ENCODE measurements around the gene YWHAG. TPM values are rescaled to one million over a fixed set of nuclear protein-coding genes. Genes with fewer than 3 reads are reported as not detected.

Gene YWHAG
- total RNA-seq, 1 experiment from 2014 or later, result 178 TPM

GRCh38 chr7:76300166-76300731 is 58.5 kb downstream of the YWHAG start:
- H3K9me3 Mint-ChIP-seq (ENCODE audit: unreplicated experiment), result no peaks in the 10 kb centered on the region
- ChIA-PET CTCF (interaction anchor here (0.6 to 1.5 kb wide), 3 partner anchors 9 to 36 kb away, joined by 3 to 6 read pairs (median 4); no protein-coding TSS in a partner anchor), POLR2A (interaction anchor here (0.6 to 1.0 kb wide), 3 partner anchors 9 to 14 kb away, joined by 3 to 5 read pairs (median 3); no protein-coding TSS in a partner anchor)
- no peak overlapping the region for H3K4me3 Mint-ChIP-seq (ENCODE audit: unreplicated experiment)
- no peaks in the 10 kb centered on the region for H3K27me3 Mint-ChIP-seq (ENCODE audit: insufficient read depth, unreplicated experiment)
- BruUV-seq (replicated peaks), result no TSS peak
- H3K4me1 Mint-ChIP-seq (ENCODE audit: insufficient read depth, unreplicated experiment), result peaks cover 35% of the 10 kb centered on the region
- intact Hi-C loops (cut with micrococcal nuclease), result no loop called here
- peaks cover 28% of the 10 kb centered on the region for H3K36me3 Mint-ChIP-seq (ENCODE audit: insufficient read depth, unreplicated experiment)
- peak; percentile 95 for DNase-seq (ENCODE audit: unreplicated experiment)
- peak overlapping the region; percentile 63 for H3K27ac Mint-ChIP-seq (ENCODE audit: low read depth, unreplicated experiment)
- TF ChIP-seq CTCF (IDR thresholded peaks at IDR 0.05; ENCODE audit: unreplicated experiment), result no peak

- Mint-ChIP-seq H3K27me3 (ENCODE audit: insufficient read depth, unreplicated experiment) (no peaks in the 10 kb centered on the region), H3K4me1 (ENCODE audit: insufficient read depth, unreplicated experiment) (peaks cover 46% of the 10 kb centered on the region), H3K27ac (ENCODE audit: low read depth, unreplicated experiment) (peak overlapping the region; percentile 87), H3K36me3 (ENCODE audit: insufficient read depth, unreplicated experiment) (peaks cover 5% of the 10 kb centered on the region), H3K9me3 (ENCODE audit: unreplicated experiment) (no peaks in the 10 kb centered on the region), H3K4me3 (ENCODE audit: unreplicated experiment) (peak overlapping the region; percentile 53)
- DNase-seq (ENCODE audit: unreplicated experiment), result peak; percentile 98
- no peak for TF ChIP-seq CTCF (IDR thresholded peaks at IDR 0.05; ENCODE audit: unreplicated experiment)
- intact Hi-C loops (cut with micrococcal nuclease), result no loop called here
- ChIA-PET POLR2A (interaction anchor here (0.5 to 8.8 kb wide), 12 partner anchors 11 to 382 kb away, joined by 3 to 283 read pairs (median 4); partner anchors contain the start of genes HSPB1, MDH2, POR and STYXL1), CTCF (interaction anchor here (0.6 to 8.6 kb wide), 8 partner anchors 9 to 380 kb away, joined by 3 to 232 read pairs (median 4); no protein-coding TSS in a partner anchor)
- no TSS peak for BruUV-seq (replicated peaks)
Measured at GRCh38 chr7:76296743-76297740, 61.7 kb downstream of the YWHAG start.

- Mint-ChIP-seq H3K27ac (ENCODE audit: low read depth, unreplicated experiment) (peak overlapping the region; percentile 95), H3K27me3 (ENCODE audit: insufficient read depth, unreplicated experiment) (no peaks in the 10 kb centered on the region), H3K4me3 (ENCODE audit: unreplicated experiment) (peak overlapping the region; percentile 78), H3K4me1 (ENCODE audit: insufficient read depth, unreplicated experiment) (peaks cover 50% of the 10 kb centered on the region), H3K36me3 (ENCODE audit: insufficient read depth, unreplicated experiment) (peaks cover 5% of the 10 kb centered on the region), H3K9me3 (ENCODE audit: unreplicated experiment) (no peaks in the 10 kb centered on the region)
- intact Hi-C loops (cut with micrococcal nuclease), result loop anchor here (1.0 kb wide), 1 partner anchor 12 kb away; no protein-coding TSS in a partner anchor
- no peak for TF ChIP-seq CTCF (IDR thresholded peaks at IDR 0.05; ENCODE audit: unreplicated experiment)
- CTCF ChIA-PET, result interaction anchor here (0.6 to 8.6 kb wide), 5 partner anchors 10 to 116 kb away, joined by 3 to 232 read pairs (median 6); no protein-coding TSS in a partner anchor
- BruUV-seq (replicated peaks), result TSS peak; percentile 72
- POLR2A ChIA-PET, result interaction anchor here (0.6 to 8.8 kb wide), 8 partner anchors 14 to 303 kb away, joined by 3 to 283 read pairs (median 6); partner anchors contain the start of genes HSPB1, MDH2 and STYXL1
- DNase-seq (ENCODE audit: unreplicated experiment), result peak; percentile 97
Measured at GRCh38 chr7:76294344-76295024, 64.3 kb downstream of the YWHAG start.
